Measurements from ENCODE around the gene TMEM209.
"Not testable (repeated sequence)": the region's sequence is repeated elsewhere in the genome, so short reads cannot be mapped to it uniquely, and the experiment has no call there.

TMEM209 gene

DNA sequence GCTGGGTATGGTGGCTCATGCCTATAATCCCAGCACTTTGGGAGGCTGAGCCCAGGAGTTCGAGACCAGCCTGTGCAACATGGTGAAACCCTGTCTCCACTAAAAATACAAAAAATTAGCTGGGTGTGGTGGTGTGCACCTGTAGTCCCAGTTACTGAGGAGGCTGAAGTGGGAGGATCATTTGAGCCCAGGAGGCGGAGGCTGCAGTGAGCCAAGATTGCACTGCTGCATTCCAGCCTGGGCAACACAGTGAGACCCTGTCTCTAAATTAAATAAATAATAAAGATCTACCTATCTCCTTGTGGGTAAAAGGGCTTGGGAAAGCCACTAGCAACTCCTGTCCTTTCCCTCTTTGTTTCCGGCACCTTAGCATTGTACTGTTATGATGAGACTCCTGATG is 78.4 kb downstream of the TMEM209 start:
- not testable (repeated sequence) for DNase-seq (ENCODE audit: low spot score)

DNA sequence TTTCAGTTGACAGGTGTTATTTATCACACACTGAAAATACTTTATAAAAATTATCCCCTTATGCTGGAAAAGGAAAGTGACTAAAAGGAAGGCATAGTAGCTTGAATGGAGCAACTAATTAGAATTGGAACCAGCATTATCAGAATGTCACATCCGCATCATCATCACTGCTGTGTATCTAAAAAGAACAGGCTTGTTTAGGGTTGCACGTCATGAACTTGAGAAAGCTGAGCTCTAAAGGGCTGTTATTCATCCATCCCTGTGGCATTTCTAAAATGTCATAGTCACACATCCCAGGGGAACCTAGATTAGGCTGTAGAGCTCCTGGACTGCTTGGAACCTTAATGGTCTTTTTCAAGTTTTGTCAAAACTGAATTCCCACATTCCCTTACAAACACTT is 80.5 kb downstream of the TMEM209 start:
- DNase-seq (ENCODE audit: low spot score) = no peak

DNA sequence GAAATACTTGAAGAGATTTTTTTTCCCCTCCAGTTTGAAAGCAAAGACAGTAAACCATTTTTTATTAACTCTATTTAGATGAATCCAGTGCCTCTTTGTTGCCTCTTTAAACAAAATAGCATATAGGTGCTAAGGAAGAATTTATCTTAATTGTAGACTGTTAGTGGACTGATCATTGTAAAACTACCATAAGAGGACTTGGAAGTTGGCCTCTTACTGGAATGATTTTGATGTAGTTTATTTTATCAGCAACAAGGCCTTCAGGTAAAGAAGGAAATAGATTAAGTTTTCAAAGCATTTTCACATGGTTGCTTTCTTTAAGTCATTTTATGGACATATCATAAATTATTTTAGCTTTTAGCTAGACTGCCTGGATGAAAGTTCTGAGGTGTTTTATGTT is 81.7 kb downstream of the TMEM209 start:
- no peak for DNase-seq (ENCODE audit: low spot score)

DNA sequence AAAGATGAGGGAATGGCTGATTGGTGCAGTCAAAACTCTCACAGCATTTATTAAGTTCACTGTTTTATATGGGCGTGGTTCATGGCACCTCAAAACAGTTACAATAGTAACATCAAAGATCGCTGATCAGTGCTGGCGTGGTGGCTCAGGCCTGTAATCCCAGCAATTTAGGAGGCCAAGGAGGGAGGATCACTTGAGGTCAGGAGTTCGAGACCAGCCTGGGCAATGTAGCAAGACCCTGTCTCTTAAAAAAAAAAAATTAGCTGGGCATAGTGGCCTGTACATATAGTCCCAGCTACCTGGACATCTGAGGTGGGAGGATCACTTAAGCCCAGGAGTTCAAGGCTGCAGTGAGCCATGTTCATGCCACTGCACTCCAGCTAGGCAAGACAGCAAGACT is 86.4 kb downstream of the TMEM209 start:
- no peak for DNase-seq (ENCODE audit: low spot score)

DNA sequence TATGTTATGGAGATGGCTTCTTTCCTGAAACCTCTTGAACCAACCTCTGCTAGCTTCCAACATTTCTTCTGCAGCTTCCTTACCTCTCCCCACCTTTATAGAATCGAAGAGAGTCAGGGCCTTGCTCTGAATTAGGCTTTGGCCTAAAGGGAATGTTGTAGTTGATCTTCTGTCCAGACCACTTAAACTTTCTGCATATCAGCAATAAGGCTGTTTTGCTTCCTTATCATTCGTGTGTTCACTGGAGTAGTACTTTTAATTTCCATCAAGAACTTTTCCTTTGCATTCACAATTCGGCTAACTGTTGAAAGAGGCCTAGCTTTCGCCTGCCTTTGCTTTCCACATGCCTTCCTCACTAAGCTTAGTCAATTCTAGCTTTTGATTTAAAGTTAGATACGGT is 86.9 kb downstream of the TMEM209 start:
- DNase-seq (ENCODE audit: low spot score) = no peak

DNA sequence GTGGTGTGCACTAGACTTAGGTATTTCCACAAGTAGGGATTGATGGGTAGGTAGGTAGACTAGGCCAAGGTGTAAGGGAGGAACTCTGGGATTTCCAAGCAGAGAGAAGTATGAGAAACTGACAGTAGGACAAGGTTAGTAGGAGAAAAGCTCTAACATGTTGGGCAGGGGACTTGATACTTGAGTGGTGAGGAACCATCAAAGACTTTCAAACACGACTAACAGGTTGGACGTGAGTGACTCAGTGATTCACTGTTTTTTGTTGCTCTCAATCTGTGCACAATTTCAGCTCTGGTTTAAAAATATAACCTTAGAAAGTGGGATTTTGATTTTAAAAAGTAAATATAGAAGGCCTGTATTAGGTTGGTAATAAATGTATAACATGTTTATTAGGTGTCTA is 90.4 kb downstream of the TMEM209 start:
- DNase-seq (ENCODE audit: low spot score) = no peak
